Adrenal gland (tissue), 5 donors: ENCODE measurements around the gene TINAGL1.

ENCODE experiments used
- CTCF ChIP-seq, 6 experiments: fragments of 450-650 bp in 4 of 6; fragments of 200-600 bp in 2 of 6; sonication (generic) in 1 of 6; IDR thresholded peaks; 1 replicate in 5 of 6; 2 replicates in 1 of 6; pipeline versions ENCODE4 v1.5.1 to v1.8.0; 2016 to 2021; ENCODE audit warnings: antibody characterized with exemption in 6 of 6, mild to moderate bottlenecking in 2 of 6, moderate library complexity in 1 of 6
- POLR2A ChIP-seq, 2 donors: fragments of 450-650 bp; IDR thresholded peaks; one replicate each; pipeline ENCODE4 v1.6.1; 2017; ENCODE audit warnings: antibody characterized with exemption in 2 of 2, mild to moderate bottlenecking in 2 of 2, moderate library complexity in 1 of 2
- donor health status: DM: no; HTN: no; CAD: no.

DNA sequence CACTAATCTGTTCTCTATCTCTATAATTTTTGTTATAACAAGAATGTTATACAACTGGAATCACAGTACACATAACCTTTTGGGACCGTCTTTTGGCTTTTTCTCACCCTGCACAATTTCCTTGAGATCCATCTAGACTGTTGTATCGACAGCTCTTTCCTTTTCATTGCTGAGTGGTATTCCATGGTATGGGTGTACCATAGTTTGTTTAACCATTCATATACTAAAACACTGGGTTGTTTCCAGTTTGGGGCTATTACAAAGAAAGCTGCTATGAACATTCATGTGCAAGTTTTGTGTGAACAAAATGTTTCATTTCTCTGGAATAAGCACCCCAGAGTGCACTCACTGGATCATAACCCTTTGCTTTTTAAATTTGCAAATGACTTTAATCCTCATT, 25.8 kb downstream of the TINAGL1 start:
- TF ChIP-seq CTCF (IDR thresholded peaks at IDR 0.05) (no peak), POLR2A (IDR thresholded peaks at IDR 0.05) (no peak)
